HG03575 (cell line): ENCODE measurements around the gene MACROD2.
"Not testable (repeated sequence)": the region's sequence is repeated elsewhere in the genome, so short reads cannot be mapped to it uniquely, and the experiment has no call there.

Experiments used
- ATAC-seq: cut with Tn5 transposase; IDR thresholded peaks from one replicate; pipeline ENCODE4 v1.9.1; 2021; ENCODE audit not compliant: unreplicated experiment, insufficient number of reproducible peaks, low FRiP score; ENCODE audit errors: extremely low read depth

The MACROD2 gene

DNA sequence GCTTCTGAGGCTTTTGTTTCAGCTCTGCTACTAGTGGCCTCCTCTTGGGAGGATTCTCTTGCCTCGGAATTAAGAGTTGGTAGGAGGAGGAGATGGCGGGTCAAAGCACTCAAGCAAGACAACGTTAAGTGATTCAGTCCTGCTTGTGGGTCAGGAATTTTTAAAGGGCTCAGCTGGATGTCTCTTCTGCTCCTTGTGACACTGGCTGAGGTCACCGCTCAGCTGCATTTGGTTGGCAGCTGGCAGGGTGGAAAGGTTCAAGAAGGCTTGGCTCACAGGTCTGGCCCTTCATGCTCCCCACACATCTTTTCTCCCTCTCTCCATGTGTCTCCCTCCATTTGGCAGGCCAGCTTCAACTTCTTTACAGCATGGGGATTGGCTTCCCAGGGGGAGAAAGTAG, 1936.6 kb downstream of the MACROD2 start:
- ATAC-seq, result no peak

DNA sequence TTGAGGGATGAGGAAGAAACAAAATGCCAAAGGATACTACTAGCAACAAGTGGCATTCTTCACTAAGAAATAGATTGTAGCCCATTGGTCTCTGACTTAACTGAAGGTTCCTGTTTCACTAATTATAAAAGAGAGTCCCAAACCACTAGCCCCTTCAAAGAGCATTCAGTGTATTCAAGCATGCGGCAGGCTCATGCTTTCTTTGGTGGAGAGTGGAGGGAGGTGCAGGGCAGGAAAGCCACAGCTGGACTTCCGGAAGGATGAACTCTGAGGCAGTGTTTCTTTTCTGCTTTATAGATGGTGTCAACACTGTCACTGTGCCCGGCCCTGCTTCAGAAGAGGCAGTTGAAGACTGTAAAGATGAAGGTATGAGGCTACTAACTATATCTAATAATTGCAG, 1941.9 kb downstream of the MACROD2 start:
- peak; percentile 92 for ATAC-seq

- ATAC-seq, result no peak
These were observed 1943.5 kb downstream of the MACROD2 start for GRCh38 chr20:15938847-15939246.

GRCh38 chr20:15940127-15940526, 1944.8 kb downstream of the MACROD2 start:
- no peak for ATAC-seq

DNA sequence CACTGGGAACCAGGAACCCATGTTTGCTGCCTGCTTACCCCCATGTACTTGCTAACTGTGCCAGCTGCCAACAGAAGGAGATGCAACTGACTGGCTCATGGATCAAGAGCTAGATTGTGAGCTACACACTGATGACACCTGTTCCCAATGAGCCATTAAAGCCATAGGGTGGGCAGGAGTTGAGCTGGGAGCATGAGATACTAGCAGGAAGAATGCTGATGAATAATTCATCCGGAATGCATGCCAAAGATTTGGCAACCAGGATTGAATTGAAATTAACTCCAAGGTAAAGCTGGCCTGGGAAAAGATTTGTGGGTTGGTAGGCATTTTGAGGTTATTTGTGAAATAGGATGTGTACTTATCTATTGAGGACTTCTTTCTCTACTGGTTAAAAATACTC, 1946.8 kb downstream of the MACROD2 start:
- ATAC-seq, result no peak

- no peak for ATAC-seq
These were observed 1950.0 kb downstream of the MACROD2 start for GRCh38 chr20:15945289-15945688.

DNA sequence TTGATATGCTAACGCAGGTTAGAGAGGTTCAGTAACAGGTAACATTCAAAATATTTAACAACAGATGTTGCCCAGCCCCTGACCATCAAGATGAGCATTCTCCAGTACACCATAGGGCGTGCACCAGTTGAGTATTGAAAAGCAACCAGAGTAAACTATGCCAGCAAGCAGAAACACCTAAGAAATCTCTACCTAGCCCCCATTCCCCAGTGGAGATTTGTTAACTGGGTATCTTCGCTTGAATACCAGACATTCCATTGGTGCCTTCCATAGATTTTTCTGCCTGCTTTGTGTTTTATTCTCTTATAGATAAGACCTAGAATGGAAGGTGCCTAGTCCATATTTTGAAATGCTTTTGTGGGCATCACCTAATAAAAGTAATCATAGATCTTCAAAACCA, 1954.1 kb downstream of the MACROD2 start:
- ATAC-seq, result no peak

DNA sequence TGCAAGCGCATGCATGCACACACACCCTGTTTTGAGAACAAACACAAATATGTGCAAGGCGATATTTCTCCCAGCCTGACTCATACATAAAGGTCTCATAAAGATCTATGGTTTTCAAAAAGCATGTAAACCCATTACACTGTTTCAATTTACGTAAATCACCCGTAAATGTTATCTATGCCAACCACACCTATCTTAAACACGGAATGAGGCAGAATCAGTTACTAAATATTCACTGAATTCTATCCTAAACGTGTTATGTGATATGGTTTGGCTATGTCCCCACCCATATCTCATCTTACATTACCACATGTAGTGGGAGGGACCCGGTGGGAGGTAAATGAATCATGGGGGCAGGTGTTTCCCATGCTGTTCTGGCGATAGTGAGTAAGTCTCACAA, 1956.3 kb downstream of the MACROD2 start:
- no peak for ATAC-seq

DNA sequence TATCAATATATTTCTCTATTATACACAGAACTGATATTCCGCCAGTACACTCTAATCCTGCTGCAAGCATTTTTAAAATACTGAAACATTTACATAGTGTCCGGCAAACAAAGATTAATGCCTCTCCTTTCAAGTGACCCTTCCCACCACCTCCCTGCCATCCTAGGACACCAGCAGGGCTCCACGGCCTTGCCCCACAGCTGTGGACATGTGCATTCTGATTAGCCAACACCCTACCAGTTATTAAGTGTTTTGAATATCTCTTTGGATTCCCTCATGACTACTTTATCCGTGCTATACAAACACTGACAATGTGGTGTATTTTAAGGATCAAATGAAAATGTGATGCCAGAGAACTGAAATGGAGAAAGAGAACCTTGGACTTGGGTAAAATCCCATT, 1962.8 kb downstream of the MACROD2 start:
- no peak for ATAC-seq

DNA sequence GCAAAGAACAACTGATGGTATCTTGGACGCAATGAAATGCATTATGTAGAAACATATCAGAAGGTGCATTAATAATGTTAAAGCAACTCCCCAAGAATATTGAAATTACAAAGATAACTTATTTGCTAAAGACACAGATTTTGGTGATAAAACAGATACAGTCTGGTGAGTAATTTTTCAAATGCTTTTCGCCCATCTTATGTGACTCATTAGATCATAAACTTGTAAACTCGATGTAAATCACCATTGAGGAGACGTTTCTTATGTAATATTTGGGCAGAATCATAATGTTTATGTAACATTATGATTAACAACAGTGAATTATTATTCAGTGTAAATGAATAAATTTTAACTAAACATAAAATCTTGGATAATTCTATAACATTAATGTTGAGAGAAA, 1969.8 kb downstream of the MACROD2 start:
- no peak for ATAC-seq

DNA sequence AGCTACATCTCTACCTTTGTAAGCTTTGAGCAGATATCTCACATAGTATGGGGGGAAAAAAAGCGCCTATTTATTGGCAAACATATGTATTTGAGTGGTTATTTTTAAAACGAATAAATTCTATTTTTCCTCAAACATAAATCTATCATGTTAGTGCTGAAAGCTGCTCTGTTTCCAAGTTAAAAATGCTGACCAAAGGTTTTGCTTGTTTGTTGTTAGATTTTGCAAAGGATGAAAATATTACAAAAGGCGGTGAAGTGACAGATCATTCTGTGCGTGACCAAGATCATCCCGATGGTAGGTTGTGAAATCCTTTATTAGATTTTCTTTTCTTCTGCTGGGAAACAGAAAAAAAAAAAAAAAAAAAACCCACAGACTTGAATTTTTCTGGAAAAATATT, 1972.0 kb downstream of the MACROD2 start:
- ATAC-seq, result no peak

DNA sequence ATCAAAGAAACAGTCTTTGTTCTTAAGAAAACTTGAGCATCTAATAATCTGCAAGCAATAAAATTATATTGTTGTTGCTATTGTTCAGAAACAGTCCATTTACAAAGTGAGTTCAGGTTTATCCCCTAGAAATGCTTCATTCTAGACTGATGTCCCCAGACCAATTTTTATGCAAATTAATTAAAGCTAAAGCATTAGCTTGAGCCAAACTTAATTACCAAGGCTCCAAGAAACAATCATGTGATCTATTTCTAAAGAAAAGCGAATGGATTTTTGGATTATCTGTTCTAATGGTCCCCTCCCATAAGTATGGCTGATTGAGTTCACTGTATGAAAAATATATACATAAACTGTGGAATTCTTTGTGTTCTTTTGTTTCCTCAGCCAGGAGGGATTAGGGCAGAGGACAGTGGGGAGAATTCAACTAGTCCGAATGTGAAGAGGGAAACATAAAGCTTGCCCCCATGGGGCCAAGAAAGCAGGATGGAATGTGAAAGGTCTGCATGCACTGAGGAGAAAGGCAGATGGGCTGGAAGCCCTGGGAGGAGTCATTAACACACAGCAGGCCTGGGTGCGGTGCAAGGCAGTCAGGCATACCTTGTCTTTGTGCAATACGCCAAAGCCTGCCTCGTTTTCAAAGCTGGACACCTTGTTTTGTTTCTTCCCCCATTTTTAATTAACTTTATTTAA, 1980.9 kb downstream of the MACROD2 start:
- ATAC-seq, result no peak

DNA sequence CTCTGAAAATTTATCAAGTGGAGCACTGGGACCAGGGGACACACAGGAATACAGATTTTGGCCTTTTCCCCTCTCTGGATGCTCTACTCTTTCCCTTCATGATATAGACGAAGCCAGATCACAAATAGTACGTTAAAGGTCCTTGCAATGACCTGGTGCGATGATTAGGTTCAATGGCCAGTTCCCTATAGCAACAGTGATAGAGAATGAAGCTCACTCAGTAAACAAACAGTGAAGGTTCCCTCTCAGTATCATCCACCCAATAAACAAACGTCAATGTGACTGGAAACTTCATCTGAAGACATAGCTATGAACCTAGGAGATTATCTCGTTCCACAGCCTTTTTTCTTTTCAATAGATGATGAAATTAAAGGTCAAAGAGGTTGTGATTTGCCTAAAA, 1981.7 kb downstream of the MACROD2 start:
- no peak for ATAC-seq

GRCh38 chr20:15977758-15978157, 1982.4 kb downstream of the MACROD2 start:
- no peak for ATAC-seq

DNA sequence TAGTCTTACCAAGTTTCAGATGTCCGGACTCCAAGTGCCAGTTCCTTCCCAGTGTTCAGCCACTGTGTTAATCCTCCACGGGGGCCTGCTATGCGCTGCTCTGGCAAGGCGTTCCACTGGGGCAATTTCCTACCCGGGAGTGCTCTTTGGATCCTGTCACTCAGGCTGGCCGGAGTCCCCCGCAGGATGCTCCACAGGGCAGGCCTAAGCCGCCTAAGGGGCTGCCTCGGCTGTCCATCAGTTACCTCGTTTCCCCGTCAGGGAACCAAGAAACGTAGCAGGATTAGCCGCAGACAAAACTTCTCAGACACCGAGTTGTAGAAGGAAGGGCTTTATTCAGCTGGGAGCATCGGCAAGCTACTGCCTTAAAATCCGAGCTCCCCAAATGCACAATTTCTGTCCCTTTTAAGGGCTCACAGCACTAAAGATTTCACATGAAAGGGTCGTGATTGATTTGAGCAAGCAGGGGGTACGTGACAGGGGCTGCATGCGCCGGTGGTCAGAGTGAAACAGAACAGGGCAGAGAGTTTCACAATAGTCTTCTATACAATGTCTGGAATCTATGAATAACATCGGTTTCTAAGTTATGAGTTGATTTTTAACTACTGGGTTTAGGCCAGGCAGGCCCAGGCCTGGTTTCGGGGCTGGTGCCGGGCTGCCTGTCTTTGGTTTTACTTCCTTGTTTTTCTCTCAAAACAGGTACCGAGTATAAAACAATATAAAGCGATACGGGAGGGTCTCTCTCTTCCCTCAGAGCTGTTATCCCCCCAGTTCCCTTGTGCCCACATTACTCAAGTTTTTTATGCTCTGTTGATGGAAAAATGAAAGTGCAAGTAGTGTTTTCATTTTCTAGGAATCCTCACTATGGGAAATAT, 1990.4 kb downstream of the MACROD2 start:
- not testable (repeated sequence) for ATAC-seq

DNA sequence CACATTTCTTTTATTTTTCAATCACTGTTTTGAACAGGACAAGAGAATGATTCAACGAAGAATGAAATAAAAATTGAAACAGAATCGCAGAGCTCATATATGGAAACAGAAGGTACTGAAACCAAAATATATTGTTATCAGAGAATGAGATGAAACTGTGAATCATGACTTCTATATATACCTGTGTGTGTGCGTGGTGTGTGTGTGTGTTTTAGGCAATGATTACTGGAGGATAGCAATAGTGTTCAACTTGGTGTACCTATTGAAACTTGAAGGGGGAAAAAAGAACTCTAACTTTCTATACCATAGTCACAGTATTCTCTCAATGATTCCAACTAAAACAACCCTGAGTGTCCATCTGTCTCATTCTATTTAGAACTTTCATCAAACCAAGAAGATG, 1991.4 kb downstream of the MACROD2 start:
- ATAC-seq, result peak; percentile 98

- no peak for ATAC-seq
These were observed 1996.0 kb downstream of the MACROD2 start for GRCh38 chr20:15991279-15991678.

DNA sequence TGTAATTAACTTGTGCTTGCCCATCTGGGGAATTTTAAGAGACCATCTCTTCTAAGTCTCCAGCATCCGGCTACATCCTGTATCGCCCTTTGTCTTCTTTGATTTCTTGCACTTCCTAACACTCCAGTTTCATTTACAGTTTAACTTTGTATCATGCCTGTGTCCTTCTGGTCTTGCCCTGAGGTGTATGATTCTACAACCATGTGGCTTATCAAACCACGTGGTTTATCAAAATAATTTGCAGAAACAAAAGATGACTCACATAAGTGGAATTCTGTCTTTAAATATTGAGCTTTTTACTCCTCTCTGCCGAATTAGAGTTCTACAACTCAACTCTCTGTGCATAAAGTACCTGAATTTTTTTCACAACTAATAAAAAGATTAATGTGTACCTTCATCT, 1997.2 kb downstream of the MACROD2 start:
- no peak for ATAC-seq

DNA sequence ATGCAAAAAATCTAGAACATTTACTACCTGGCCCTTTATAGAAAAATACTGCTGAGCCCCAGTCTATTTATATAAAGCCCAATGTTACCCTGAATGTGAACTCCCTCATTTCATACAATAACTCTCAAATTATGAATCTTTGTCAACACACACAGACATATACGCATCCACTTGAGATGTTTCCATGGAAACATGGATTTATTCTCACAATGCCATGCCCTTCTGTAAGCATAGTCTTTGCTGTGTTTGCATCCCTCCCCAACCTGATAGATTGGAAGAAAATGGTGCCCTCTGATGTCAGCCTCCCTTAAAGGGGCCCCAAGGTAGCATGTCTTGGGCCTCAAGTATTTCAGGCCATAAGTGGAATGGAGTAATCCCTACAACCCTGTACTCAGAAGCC, 2004.8 kb downstream of the MACROD2 start:
- no peak for ATAC-seq

DNA sequence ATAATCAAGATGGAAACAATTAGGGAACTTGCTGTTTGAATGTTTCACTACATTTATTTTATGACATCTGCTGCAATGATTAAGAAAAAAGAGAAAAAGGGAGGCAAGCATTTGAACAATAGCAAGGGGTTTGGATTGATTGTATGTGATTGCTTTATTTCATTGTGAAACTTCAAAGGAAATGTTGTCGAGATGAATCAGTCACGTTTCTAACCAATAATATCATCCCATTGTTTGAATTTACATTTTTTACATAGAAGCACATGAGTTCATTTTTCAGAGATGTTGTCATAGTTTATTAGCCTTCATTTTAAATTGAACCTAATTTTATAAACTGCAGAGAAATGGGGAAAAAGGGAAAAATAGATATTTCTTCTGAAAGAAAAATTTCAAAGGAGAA, 2006.0 kb downstream of the MACROD2 start:
- ATAC-seq, result no peak
